ENCODE data around the gene ARF3. TPM values are rescaled to one million over a fixed set of nuclear protein-coding genes. Genes with fewer than 3 reads are reported as not detected.

Gene ARF3
- total RNA-seq, 1 donor from 2014 or later, result 155 TPM

- peak; percentile 96 for TF ChIP-seq CTCF (IDR thresholded peaks at IDR 0.05)
- H3K27ac ChIP-seq, result no peak overlapping the region
- H3K36me3 ChIP-seq, result no peaks in the 10 kb centered on the region
- peaks cover 12% of the 10 kb centered on the region for H3K27me3 ChIP-seq (ENCODE audit: low read depth)
- intact Hi-C loops (cut with DNase I), result no loop called here
- DNase-seq, result peak; percentile 83
- H3K9me3 ChIP-seq, result no peaks in the 10 kb centered on the region
- peak; percentile 93 to 94 for ATAC-seq
- peak overlapping the region; percentile 41 for H3K4me3 ChIP-seq
- H3K4me1 ChIP-seq, result peaks cover 11% of the 10 kb centered on the region
Observed at GRCh38 chr12:48890657-48891418, 66.4 kb downstream of the ARF3 start.

- intact Hi-C loops (cut with DNase I), result no loop called here
- Histone ChIP-seq H3K27me3 (ENCODE audit: low read depth) (peaks cover 12% of the 10 kb centered on the region), H3K9me3 (no peaks in the 10 kb centered on the region), H3K27ac (no peak overlapping the region), H3K36me3 (no peaks in the 10 kb centered on the region), H3K4me1 (peaks cover 11% of the 10 kb centered on the region), H3K4me3 (no peak overlapping the region)
- ATAC-seq, result no peak
- DNase-seq, result no peak
- no peak for TF ChIP-seq CTCF (IDR thresholded peaks at IDR 0.05)
Observed at GRCh38 chr12:48889679-48890078, 67.6 kb downstream of the ARF3 start.

Other genes starting within 250 kb of the ARF3 start
- gene CCNT1, start 240.8 kb downstream of the ARF3 start, total RNA-seq, result 34.1 TPM
- 42.7 TPM for gene ADCY6, start 168.4 kb downstream of the ARF3 start, total RNA-seq
- gene CACNB3, start 139.0 kb downstream of the ARF3 start, total RNA-seq, result 23.5 TPM
- gene DDX23, start 105.3 kb downstream of the ARF3 start, total RNA-seq, result 76.8 TPM
- 5.9 TPM for gene RND1, start 91.6 kb downstream of the ARF3 start, total RNA-seq
- 24.9 TPM for gene FKBP11, start 32.0 kb downstream of the ARF3 start, total RNA-seq
- gene WNT10B, start 14.2 kb upstream of the ARF3 start, total RNA-seq, result 0.77 TPM
- not detected for gene WNT1, start 20.8 kb upstream of the ARF3 start, total RNA-seq
- gene DDN, start 41.9 kb upstream of the ARF3 start, total RNA-seq, result not detected
- gene PRKAG1, start 61.3 kb upstream of the ARF3 start, total RNA-seq, result 49.2 TPM
- gene KMT2D, start 103.3 kb upstream of the ARF3 start, total RNA-seq, result 114 TPM
- gene RHEBL1, start 112.5 kb upstream of the ARF3 start, total RNA-seq, result 1.5 TPM
- gene DHH, start 137.3 kb upstream of the ARF3 start, total RNA-seq, result 1.5 TPM
- gene LMBR1L, start 153.4 kb upstream of the ARF3 start, total RNA-seq, result 61.7 TPM
- gene TUBA1B, start 173.9 kb upstream of the ARF3 start, total RNA-seq, result 575 TPM
- gene TUBA1A, start 231.6 kb upstream of the ARF3 start, total RNA-seq, result 120 TPM

All from lower lobe of right lung (tissue), 2 donors.